ENCODE measurements around the gene ADGRB3.

- TF ChIP-seq ELK1 (IDR thresholded peaks at IDR 0.05; ENCODE audit: low read depth, low read length) (no peak), BHLHE40 (IDR thresholded peaks at IDR 0.05; ENCODE audit: borderline replicate concordance in 1 of 2, low read depth in 2 of 2, low read length in 1 of 2) (no peak), ZSCAN29 (IDR thresholded peaks at IDR 0.05) (no peak), CBFB (IDR thresholded peaks at IDR 0.05; ENCODE audit: low read depth) (no peak), MAX (IDR thresholded peaks at IDR 0.05; ENCODE audit: low read depth, low read length) (no peak), EP300 (IDR thresholded peaks at IDR 0.05; ENCODE audit: borderline replicate concordance in 1 of 2, control insufficient read depth in 1 of 2, low read depth in 2 of 2, low read length in 2 of 2) (no peak), SMC3 (IDR thresholded peaks at IDR 0.05; ENCODE audit: borderline replicate concordance, low read length) (no peak), CTCF (IDR thresholded peaks at IDR 0.05 in 2 of 3, conservative IDR thresholded peaks at IDR 0.05 in 1 of 3; ENCODE audit: control insufficient read depth in 2 of 3, extremely low read depth in 1 of 3, insufficient read depth in 1 of 3, low read depth in 3 of 3, low read length in 3 of 3) (peak in 2 of 3 experiments; percentile 22 to 24; a peak in 3 of 6 replicates), ZBTB33 (IDR thresholded peaks at IDR 0.05) (no peak), REST (IDR thresholded peaks at IDR 0.05; ENCODE audit: low read depth, low read length) (no peak), HDAC6 (IDR thresholded peaks at IDR 0.05; ENCODE audit: unreplicated experiment) (no peak)
Observed at GRCh38 chr6:68876792-68877493, 241.9 kb downstream of the ADGRB3 start.
